Neuron (in vitro differentiated cells): ENCODE results near the gene COL24A1.

ENCODE experiments used
- H2AFZ ChIP-seq: one replicate; pipeline ENCODE4 v1.6.1; 2013; ENCODE audit warnings: low read depth, mild to moderate bottlenecking, inconsistent platforms, low read length, moderate library complexity
- H3K27me3 ChIP-seq: one replicate; pipeline ENCODE4 v1.6.1; 2013; ENCODE audit warnings: low read length; ENCODE audit not compliant: insufficient read depth
- H3K36me3 ChIP-seq: one replicate; pipeline ENCODE4 v1.6.1; 2013; ENCODE audit warnings: low read length; ENCODE audit not compliant: insufficient read depth
- H3K4me1 ChIP-seq: one replicate; pipeline ENCODE4 v1.6.1; 2013; ENCODE audit warnings: low read length; ENCODE audit not compliant: insufficient read depth
- H3K4me3 ChIP-seq: 2 replicates; pipeline ENCODE4 v1.5.1; 2013; ENCODE audit warnings: mild to moderate bottlenecking, low read length, moderate library complexity
- H3K9me3 ChIP-seq: one replicate; pipeline ENCODE4 v1.6.1; 2013; ENCODE audit warnings: low read length

The COL24A1 gene

GRCh38 chr1:85689775-85690404 lies 466.7 kb downstream of the COL24A1 start:
- Histone ChIP-seq H3K27me3 (no peaks in the 10 kb centered on the region), H3K4me3 (no peak overlapping the region), H3K9me3 (no peaks in the 10 kb centered on the region), H3K4me1 (peaks cover 6% of the 10 kb centered on the region), H2AFZ (no peak overlapping the region), H3K36me3 (peaks cover 18% of the 10 kb centered on the region)

- peaks cover 21% of the 10 kb centered on the region for H3K36me3 ChIP-seq
- no peaks in the 10 kb centered on the region for H3K27me3 ChIP-seq
- H2AFZ ChIP-seq, result no peak overlapping the region
- no peak overlapping the region for H3K4me3 ChIP-seq
- H3K9me3 ChIP-seq, result peaks cover 3% of the 10 kb centered on the region
- peaks cover 9% of the 10 kb centered on the region for H3K4me1 ChIP-seq
These were observed 473.1 kb downstream of the COL24A1 start for GRCh38 chr1:85683292-85684025.

GRCh38 chr1:85681087-85681486 lies 475.5 kb downstream of the COL24A1 start:
- peaks cover 3% of the 10 kb centered on the region for H3K9me3 ChIP-seq
- H2AFZ ChIP-seq, result no peak overlapping the region
- H3K27me3 ChIP-seq, result no peaks in the 10 kb centered on the region
- H3K4me3 ChIP-seq, result no peak overlapping the region
- peaks cover 9% of the 10 kb centered on the region for H3K4me1 ChIP-seq
- peaks cover 30% of the 10 kb centered on the region for H3K36me3 ChIP-seq
